GM12878 (cell line): ENCODE measurements around the gene INPP4B. TPM values are rescaled to one million over a fixed set of nuclear protein-coding genes. Genes with fewer than 3 reads are reported as not detected.

ENCODE experiments used
- ATAC-seq: fragments of 200-7000 bp; cut with Tn5 transposase; 3 replicates; pipeline ENCODE4 v1.9.1; 2020; ENCODE audit warnings: mild to moderate bottlenecking, moderate library complexity
- BruUV-seq: library from RNA; stranded (reverse); fragments of 400-500 nt; replicated peaks from 2 replicates; lab custom pipeline; 2021; lab: Mats Ljungman, UMichigan
- CTCF ChIA-PET: fragments of 300-600 bp; sonication (Branson Sonifier 250); formaldehyde crosslinking; extraction: SDS; loops from one replicate; lab custom pipeline; 2021; ENCODE audit warnings: inconsistent platforms; lab: Yijun Ruan, JAX
- POLR2A ChIA-PET: fragments of 350-600 bp; formaldehyde crosslinking; extraction: SDS; loops from one replicate; lab custom pipeline; 2021; ENCODE audit warnings: inconsistent platforms; lab: Charles Lee
- RAD21 ChIA-PET: fragments of 300-600 bp; sonication (Branson Sonifier 250); formaldehyde crosslinking; loops from one replicate; lab custom pipeline; 2023; ENCODE audit warnings: antibody characterized with exemption; ENCODE audit not compliant: unreplicated experiment; lab: Charles Lee
- SMC1A ChIA-PET: fragments of 300-600 bp; sonication (Branson Sonifier 250); formaldehyde crosslinking; loops from one replicate; lab custom pipeline; 2023; ENCODE audit not compliant: unreplicated experiment, uncharacterized antibody; lab: Charles Lee
- DNase-seq: peaks from one replicate; pipeline ENCODE4 v3.0.0-alpha.2; 2011; ENCODE audit warnings: low read depth, low spot score
- FAIRE-seq: peaks from 3 replicates; lab custom pipeline; 2011; peaks lifted over from hg19 to GRCh38; lab: Jason Lieb, UNC
- H2AFZ ChIP-seq: 2 replicates; pipeline ENCODE4 v1.6.0; 2011; ENCODE audit warnings: low read depth, low read length, control low read depth; ENCODE audit not compliant: control insufficient read depth
- H3K27ac ChIP-seq: 2 replicates; pipeline ENCODE4 v1.5.1; 2011; ENCODE audit warnings: control low read depth; ENCODE audit not compliant: control insufficient read depth, insufficient read depth
- H3K27me3 ChIP-seq, 2 experiments: replicated peaks in 1 of 2; 2 replicates each; pipeline versions ENCODE4 v1.6.0 to v1.6.1; 2011; ENCODE audit warnings: low read length in 1 of 2; ENCODE audit not compliant: control insufficient read depth in 2 of 2, insufficient read depth in 2 of 2
- H3K36me3 ChIP-seq, 2 experiments: 2 replicates each; pipeline ENCODE4 v1.5.1; 2011; ENCODE audit warnings: low read length in 1 of 2; ENCODE audit not compliant: control insufficient read depth in 2 of 2, insufficient read depth in 2 of 2
- H3K4me1 ChIP-seq: 2 replicates; pipeline ENCODE4 v1.6.1; 2011; ENCODE audit warnings: mild to moderate bottlenecking, low read length, moderate library complexity, mixed read lengths; ENCODE audit not compliant: control insufficient read depth, insufficient read depth
- H3K4me2 ChIP-seq: 2 replicates; pipeline ENCODE4 v1.6.0; 2011; ENCODE audit warnings: control low read depth; ENCODE audit not compliant: control insufficient read depth, insufficient read depth
- H3K4me3 ChIP-seq: fragments of 200-600 bp; sonication (generic); 2 replicates; pipeline ENCODE4 v1.5.1; 2016
- H3K79me2 ChIP-seq: 2 replicates; pipeline ENCODE4 v1.6.0; 2011; ENCODE audit warnings: low read length; ENCODE audit not compliant: control insufficient read depth, insufficient read depth
- H3K9ac ChIP-seq: 2 replicates; pipeline ENCODE4 v1.8.0; 2011; ENCODE audit warnings: low read length, control low read depth, mixed read lengths; ENCODE audit not compliant: control insufficient read depth, insufficient read depth
- H3K9me3 ChIP-seq: replicated peaks from 3 replicates; pipeline ENCODE4 v1.5.1; 2011; ENCODE audit warnings: mild to moderate bottlenecking, low read length; ENCODE audit not compliant: control insufficient read depth, insufficient read depth
- H4K20me1 ChIP-seq: 2 replicates; pipeline ENCODE4 v1.6.0; 2011; ENCODE audit not compliant: control insufficient read depth, insufficient read depth
- E2F4 ChIP-seq: IDR thresholded peaks from 2 replicates; pipeline ENCODE4 v1.6.1; 2012; ENCODE audit warnings: low read depth, low read length, improper control_type of control experiment
- POLR2A ChIP-seq: IDR thresholded peaks from 2 replicates; pipeline ENCODE4 v1.6.1; 2011; ENCODE audit warnings: low read depth, mild to moderate bottlenecking, low read length
- RBBP5 ChIP-seq: fragments of 200-600 bp; sonication (generic); conservative IDR thresholded peaks from 2 replicates; pipeline ENCODE4 v1.6.1; 2016
- ZNF622 ChIP-seq: fragments of 450-650 bp; IDR thresholded peaks from 2 replicates; pipeline ENCODE4 v1.6.1; 2017; ENCODE audit warnings: mild to moderate bottlenecking, inconsistent platforms
- WGBS: methylation state at CpG from one replicate; pipeline ENCODE4 v1.1.6; 2016; ENCODE audit warnings: low lambda C conversion rate; ENCODE audit not compliant: insufficient replicate concordance, insufficient coverage; ENCODE audit errors: missing lambda C conversion rate; 5-methylcytosine and 5-hydroxymethylcytosine counted together
- in situ Hi-C: fragments of 300-500 bp; cut with MboI; formaldehyde crosslinking; loops from 9 replicates; pipeline ENCODE4 v1.14.3; 2018; ENCODE audit warnings: mixed read lengths
- intact Hi-C: fragments of 100-400 bp; cut with micrococcal nuclease; formaldehyde crosslinking; loops from one replicate; pipeline ENCODE4 v1.14.2; 2022; ENCODE audit not compliant: unreplicated experiment
- polyA plus RNA-seq, 11 experiments: library from polyadenylated mRNA; depleted of rRNA in 4 of 11; unstranded in 6 of 11; stranded (reverse) in 5 of 11; fragments of >200 nt; fragmentation: Nextera tagmentation in 4 of 11; fragmentation: Illumina TruSeq in 1 of 11; extraction: Ambion mirVana in 4 of 11; extraction: Trizol in 1 of 11; gene quantifications; 1 replicate in 1 of 11; 2 replicates in 10 of 11; pipeline versions ENCODE4 v1.2.1 to v1.2.3, GENCODE V29; 2011 to 2016; ENCODE audit warnings: inconsistent platforms in 2 of 11, missing spikeins in 2 of 11, low read depth in 1 of 11
- total RNA-seq, 4 experiments: library from RNA; depleted of rRNA in 3 of 4; stranded (reverse); fragments of >200 nt in 3 of 4; fragmentation: Illumina TruSeq in 1 of 4; extraction: Trizol in 1 of 4; gene quantifications; 2 replicates each; pipeline versions ENCODE4 v1.2.1 to v1.2.3, GENCODE V29; 2013 to 2021
- TF ChIP-seq, protein P1 (sequence below): fragments of 150-350 bp; IDR thresholded peaks from 2 replicates; pipeline ENCODE4 v1.6.1; 2014; ENCODE audit warnings: mild to moderate bottlenecking, low read depth, low read length

Gene INPP4B
- total and polyA plus RNA-seq, 10 of the 15 experiments (the other 5 are each of a cell fraction or from before 2014, with no cell fraction given): 0.53 to 11.2 (median 0.95) TPM

GRCh38 chr4:142079959-142080358 is 766.1 kb downstream of the INPP4B start:
- Histone ChIP-seq H2AFZ (no peak overlapping the region), H3K79me2 (no peaks in the 10 kb centered on the region), H3K36me3 (no peaks in the 10 kb centered on the region), H3K4me1 (no peaks in the 10 kb centered on the region), H4K20me1 (no peaks in the 10 kb centered on the region), H3K4me3 (no peak overlapping the region), H3K27ac (no peak overlapping the region), H3K4me2 (no peak overlapping the region), H3K27me3 (peaks cover 0 to 1% of the 10 kb centered on the region in 2 experiments; a peak in 1 of 4 replicates), H3K9me3 (no peaks in the 10 kb centered on the region), H3K9ac (no peak overlapping the region)
- CTCF ChIA-PET: interaction anchor here (0.8 to 1.0 kb wide), 2 partner anchors 13 to 38 kb away, joined by 3 read pairs; no protein-coding TSS in a partner anchor
- DNase-seq (no peak), ATAC-seq (no peak), FAIRE-seq (no peak)
- POLR2A ChIA-PET: interaction anchor here (0.6 kb wide), 1 partner anchor 369 kb away, joined by 4 read pairs; no protein-coding TSS in a partner anchor
- TF ChIP-seq, protein P1, sequence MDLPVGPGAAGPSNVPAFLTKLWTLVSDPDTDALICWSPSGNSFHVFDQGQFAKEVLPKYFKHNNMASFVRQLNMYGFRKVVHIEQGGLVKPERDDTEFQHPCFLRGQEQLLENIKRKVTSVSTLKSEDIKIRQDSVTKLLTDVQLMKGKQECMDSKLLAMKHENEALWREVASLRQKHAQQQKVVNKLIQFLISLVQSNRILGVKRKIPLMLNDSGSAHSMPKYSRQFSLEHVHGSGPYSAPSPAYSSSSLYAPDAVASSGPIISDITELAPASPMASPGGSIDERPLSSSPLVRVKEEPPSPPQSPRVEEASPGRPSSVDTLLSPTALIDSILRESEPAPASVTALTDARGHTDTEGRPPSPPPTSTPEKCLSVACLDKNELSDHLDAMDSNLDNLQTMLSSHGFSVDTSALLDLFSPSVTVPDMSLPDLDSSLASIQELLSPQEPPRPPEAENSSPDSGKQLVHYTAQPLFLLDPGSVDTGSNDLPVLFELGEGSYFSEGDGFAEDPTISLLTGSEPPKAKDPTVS: no peak
- TF ChIP-seq RBBP5 (no peak), ZNF622 (no peak), POLR2A (no peak), E2F4 (no peak)
- BruUV-seq: no TSS peak
- SMC1A ChIA-PET: interaction anchor here (1.2 kb wide), 1 partner anchor 13 kb away, joined by 3 read pairs; no protein-coding TSS in a partner anchor
- 4% methylated on average over 1 of the region's 1 CpG for WGBS
- intact Hi-C loops: no loop called here
- in situ Hi-C loops: no loop called here
- RAD21 ChIA-PET: no interaction called here
